NT2/D1 (cell line): ENCODE results near the gene LLGL1.

Experiments used
- DNase-seq: peaks from one replicate; pipeline ENCODE4 v3.0.0-alpha.2; 2011; ENCODE audit warnings: low read depth, low spot score
- H3K27me3 ChIP-seq: 2 replicates; pipeline ENCODE4 v1.6.0; 2011; ENCODE audit warnings: mild to moderate bottlenecking; ENCODE audit not compliant: insufficient read length, insufficient read depth
- H3K36me3 ChIP-seq: 2 replicates; pipeline ENCODE4 v1.6.1; 2011; ENCODE audit warnings: mild to moderate bottlenecking, low read length, mixed read lengths; ENCODE audit not compliant: insufficient read depth, insufficient read length
- H3K4me1 ChIP-seq: 2 replicates; pipeline ENCODE4 v1.5.1; 2011; ENCODE audit not compliant: insufficient read depth, insufficient read length
- H3K4me3 ChIP-seq: 2 replicates; pipeline ENCODE4 v1.5.1; 2011; ENCODE audit warnings: low read depth; ENCODE audit not compliant: insufficient read length
- H3K9ac ChIP-seq: 2 replicates; pipeline ENCODE4 v1.6.0; 2011; ENCODE audit warnings: low read depth; ENCODE audit not compliant: insufficient read length
- H3K9me3 ChIP-seq: 2 replicates; pipeline ENCODE4 v1.5.1; 2011; ENCODE audit warnings: mild to moderate bottlenecking, low read length; ENCODE audit not compliant: insufficient read depth
- SUZ12 ChIP-seq: IDR thresholded peaks from 2 replicates; pipeline ENCODE4 v1.6.1; 2011; ENCODE audit not compliant: insufficient read length, insufficient read depth; ENCODE audit errors: extremely low read depth
- YY1 ChIP-seq: IDR thresholded peaks from 2 replicates; pipeline ENCODE4 v1.6.1; 2011; ENCODE audit not compliant: insufficient read length, insufficient read depth
- ZNF274 ChIP-seq: IDR thresholded peaks from 2 replicates; pipeline ENCODE4 v1.6.1; 2011; ENCODE audit warnings: mild to moderate bottlenecking, low read depth, low read length

Gene LLGL1

DNA sequence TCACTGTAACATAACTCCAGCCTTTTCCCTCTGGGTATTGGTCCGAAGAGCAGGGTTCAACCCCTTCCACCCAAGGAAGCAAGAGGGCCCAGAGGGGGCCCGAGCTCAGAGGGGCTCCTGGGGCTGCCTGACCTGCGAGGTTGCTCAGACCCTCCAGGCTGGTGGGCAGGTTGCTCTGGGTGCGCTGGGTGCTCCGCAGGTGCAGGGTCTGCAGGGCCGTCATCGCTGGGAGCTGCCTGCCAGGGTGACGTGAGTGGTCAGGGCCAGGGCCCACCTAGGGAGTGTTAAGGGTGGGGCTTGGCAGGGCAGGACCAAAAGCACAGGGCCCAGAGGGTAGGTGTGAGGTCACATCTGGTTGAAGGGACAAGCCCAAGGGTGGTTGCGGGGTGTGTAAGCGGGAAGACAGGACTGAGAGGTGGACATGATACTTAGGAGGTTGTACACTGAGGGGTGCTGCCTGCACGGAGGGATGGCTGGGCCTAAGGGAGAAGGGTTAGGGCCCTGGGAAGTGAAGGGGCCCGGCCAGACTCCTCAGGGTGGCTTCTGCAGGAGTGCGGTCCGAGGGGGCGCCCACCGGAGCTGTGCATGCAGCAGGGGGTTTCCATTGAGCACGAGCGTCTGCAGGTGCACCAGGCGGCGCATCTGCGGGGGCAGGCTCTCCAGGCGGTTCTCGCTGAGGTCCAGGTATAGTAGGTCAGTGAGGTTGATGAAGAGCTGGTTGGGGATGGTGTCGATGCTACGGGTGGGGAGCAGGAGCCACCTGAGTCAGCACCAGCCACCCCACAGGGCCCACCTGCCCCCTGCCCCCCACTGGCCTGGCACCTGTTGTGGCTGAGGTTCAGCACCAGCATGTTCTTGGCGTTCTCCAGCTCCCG lies 28.7 kb downstream of the LLGL1 start:
- H3K36me3 ChIP-seq, result peaks cover 70% of the 10 kb centered on the region
- DNase-seq, result no peak
- no peak overlapping the region for H3K9ac ChIP-seq
- no peaks in the 10 kb centered on the region for H3K4me1 ChIP-seq
- H3K27me3 ChIP-seq, result no peaks in the 10 kb centered on the region
- H3K4me3 ChIP-seq, result no peak overlapping the region
- no peaks in the 10 kb centered on the region for H3K9me3 ChIP-seq
- TF ChIP-seq ZNF274 (no peak), YY1 (no peak), SUZ12 (no peak)

DNA sequence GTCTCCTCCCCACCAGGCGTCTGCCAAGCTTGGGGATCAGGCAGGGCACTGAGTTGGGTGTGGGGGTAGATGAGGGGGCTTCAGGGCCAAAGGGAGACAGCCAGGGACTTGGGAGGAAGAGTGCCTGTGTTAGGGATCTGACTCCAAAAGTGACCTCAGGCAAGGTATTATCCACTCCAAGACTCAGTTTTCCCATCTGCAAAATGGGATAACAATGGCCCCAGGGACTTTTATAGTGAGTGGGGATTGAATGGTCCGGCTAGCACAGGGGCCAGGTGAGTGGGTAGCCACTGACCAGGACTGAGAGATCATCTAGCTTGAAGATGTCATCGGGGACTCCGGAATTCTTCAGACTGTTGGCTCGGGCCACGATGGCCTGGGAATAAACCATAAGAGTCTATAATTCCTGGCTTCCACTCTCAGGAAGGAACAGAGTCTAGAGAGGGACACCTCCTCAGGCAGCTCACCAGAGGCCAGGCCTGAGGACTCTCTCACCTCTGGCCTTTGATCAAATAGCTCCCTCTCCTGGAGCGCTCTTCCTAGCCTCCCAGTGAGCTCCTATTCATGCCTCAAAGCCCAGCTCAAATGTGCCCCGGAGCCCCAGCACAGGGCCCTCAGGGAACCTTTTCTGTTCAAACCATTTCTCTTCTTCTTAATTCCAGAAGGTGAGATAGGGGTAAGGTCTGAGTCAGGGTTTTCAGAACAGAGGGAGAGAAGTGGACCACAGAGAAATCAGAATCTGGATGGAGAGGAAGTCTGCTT lies 29.6 kb downstream of the LLGL1 start:
- DNase-seq, result no peak
- Histone ChIP-seq H3K9ac (no peak overlapping the region), H3K36me3 (peaks cover 68% of the 10 kb centered on the region)

DNA sequence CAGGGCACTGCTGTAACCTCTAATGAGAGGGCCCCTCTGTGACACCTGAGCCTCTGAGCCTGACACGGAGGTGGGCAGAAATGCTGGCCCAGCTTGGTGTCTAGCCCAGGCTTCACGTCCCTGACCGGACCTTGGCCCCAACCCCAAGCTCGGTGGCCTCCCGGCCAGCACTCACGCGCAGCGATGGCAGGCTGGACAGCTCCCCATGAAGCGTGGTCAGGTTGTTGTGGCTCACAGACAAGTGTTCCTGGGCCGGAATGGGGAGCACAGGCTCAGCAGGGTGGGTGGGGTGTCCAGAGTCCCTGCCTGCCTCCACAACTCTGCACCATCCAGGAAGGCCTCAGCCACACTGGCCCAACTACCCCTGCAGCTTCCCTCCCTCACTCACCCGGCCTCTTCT lies 30.9 kb downstream of the LLGL1 start:
- Histone ChIP-seq H3K4me3 (no peak overlapping the region), H3K9ac (peak overlapping the region; percentile 87), H3K4me1 (no peaks in the 10 kb centered on the region), H3K36me3 (peaks cover 55% of the 10 kb centered on the region), H3K9me3 (no peaks in the 10 kb centered on the region), H3K27me3 (no peaks in the 10 kb centered on the region)
- no peak for DNase-seq
- TF ChIP-seq SUZ12 (no peak), ZNF274 (no peak), YY1 (no peak)

More for the DNA sequence above, 29.6 kb downstream of the LLGL1 start:
- no peaks in the 10 kb centered on the region for H3K4me1 ChIP-seq
- TF ChIP-seq YY1, result no peak
- no peak for TF ChIP-seq ZNF274
- TF ChIP-seq SUZ12, result no peak
- H3K9me3 ChIP-seq, result no peaks in the 10 kb centered on the region
- H3K27me3 ChIP-seq, result no peaks in the 10 kb centered on the region
- no peak overlapping the region for H3K4me3 ChIP-seq

DNA sequence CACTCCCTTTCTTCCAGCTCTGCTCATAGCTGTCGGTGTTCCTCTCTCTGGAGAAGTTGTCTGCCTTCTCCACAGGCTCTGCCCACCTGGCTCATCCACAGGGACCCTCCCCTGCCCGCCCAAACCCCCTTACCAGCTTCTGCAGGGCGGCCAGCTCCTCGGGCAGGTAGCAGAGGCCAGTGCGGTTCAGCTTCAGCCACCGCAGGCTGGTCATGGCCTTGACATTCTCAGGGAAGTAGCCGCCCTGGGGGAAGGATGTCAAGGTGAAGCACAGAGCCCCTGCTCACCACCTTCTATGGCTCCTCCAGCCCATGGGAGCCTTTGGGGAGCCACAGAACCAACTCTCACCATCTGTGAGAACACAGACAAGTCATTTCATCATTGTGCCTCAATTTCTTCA lies 31.3 kb downstream of the LLGL1 start:
- H3K36me3 ChIP-seq, result peaks cover 51% of the 10 kb centered on the region
- no peak for DNase-seq
- H3K9ac ChIP-seq, result peak overlapping the region; percentile 87
- no peaks in the 10 kb centered on the region for H3K9me3 ChIP-seq
- peak overlapping the region; percentile 78 for H3K4me3 ChIP-seq
- H3K27me3 ChIP-seq, result no peaks in the 10 kb centered on the region
- H3K4me1 ChIP-seq, result no peaks in the 10 kb centered on the region
- TF ChIP-seq SUZ12, result no peak
- no peak for TF ChIP-seq YY1
- no peak for TF ChIP-seq ZNF274

DNA sequence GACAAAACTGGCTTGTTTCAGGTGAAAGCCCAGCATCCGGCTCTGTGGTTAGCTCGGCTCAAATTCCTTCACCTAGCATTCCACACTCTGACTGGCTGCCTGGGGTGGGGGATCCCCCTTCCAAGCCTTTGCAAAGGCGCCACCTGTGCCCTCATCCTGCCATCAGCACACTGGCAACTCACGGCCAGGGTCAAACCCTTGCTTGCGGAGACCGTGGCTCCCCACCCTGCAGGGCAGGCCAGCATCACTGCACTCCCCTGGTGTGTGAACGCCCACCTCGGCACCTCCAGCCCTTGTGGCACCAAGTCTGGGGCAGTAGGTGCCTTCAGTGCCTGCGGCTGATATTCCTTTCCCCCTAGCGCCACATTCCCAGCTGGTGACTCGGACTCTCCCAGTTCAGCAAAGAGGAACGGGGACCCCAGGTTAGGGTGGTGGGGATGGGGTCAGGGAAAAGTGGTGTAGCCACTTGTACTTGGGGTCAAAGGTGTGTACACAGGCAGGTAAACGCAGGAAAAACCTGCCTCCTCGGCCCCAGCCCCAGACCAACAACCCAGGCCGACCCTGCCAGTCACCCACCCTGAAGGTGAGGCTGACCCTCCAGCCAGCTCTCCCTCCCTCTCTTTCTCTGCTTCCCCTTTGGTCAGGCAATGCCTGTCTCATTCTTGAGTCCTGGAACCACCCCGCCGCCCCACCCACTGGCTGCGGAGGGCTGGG lies 32.0 kb downstream of the LLGL1 start:
- DNase-seq, result no peak
- no peaks in the 10 kb centered on the region for H3K9me3 ChIP-seq
- H3K4me3 ChIP-seq, result peak overlapping the region; percentile 78
- TF ChIP-seq ZNF274 (no peak), YY1 (no peak), SUZ12 (no peak)
- H3K27me3 ChIP-seq, result no peaks in the 10 kb centered on the region
- H3K9ac ChIP-seq, result peak overlapping the region; percentile 87
- H3K4me1 ChIP-seq, result no peaks in the 10 kb centered on the region
- H3K36me3 ChIP-seq, result peaks cover 44% of the 10 kb centered on the region

DNA sequence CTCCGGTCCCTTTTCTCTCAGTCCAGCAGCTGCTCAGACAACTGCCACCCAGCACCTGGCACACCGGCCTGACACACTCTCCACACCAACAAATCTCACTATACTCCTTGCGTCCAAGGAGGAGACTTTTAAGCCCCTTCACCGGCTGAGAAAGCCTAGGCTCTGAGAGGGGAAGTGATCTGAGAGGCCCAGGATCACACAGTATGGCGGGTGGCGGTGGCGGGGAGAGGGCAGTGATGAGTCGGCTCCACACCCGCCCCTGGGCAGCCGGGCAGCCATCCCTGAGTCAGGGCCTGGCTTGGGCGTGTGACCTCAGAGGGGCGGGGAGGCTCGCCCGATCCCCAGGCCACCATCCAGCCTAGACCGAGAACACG lies 32.5 kb downstream of the LLGL1 start:
- DNase-seq, result no peak

More for the DNA sequence above, 32.5 kb downstream of the LLGL1 start:
- TF ChIP-seq ZNF274 (no peak), SUZ12 (no peak), YY1 (no peak)
- peak overlapping the region; percentile 87 for H3K9ac ChIP-seq
- no peaks in the 10 kb centered on the region for H3K27me3 ChIP-seq
- no peaks in the 10 kb centered on the region for H3K9me3 ChIP-seq
- H3K4me1 ChIP-seq, result no peaks in the 10 kb centered on the region
- H3K36me3 ChIP-seq, result peaks cover 45% of the 10 kb centered on the region
- H3K4me3 ChIP-seq, result peak overlapping the region; percentile 78
